WTC11 (cell line): ENCODE measurements around the gene MRPS9. TPM values are rescaled to one million over a fixed set of nuclear protein-coding genes. Genes with fewer than 3 reads are reported as not detected.

Source experiments
- ATAC-seq: fragments of 200-7000 bp; cut with Tn5 transposase; 2 replicates; pipeline ENCODE4 v1.10.0; 2021; ENCODE audit warnings: mild to moderate bottlenecking, moderate library complexity
- CTCF ChIA-PET: fragments of 300-600 bp; sonication (Branson Sonifier 250); formaldehyde crosslinking; loops from one replicate; lab custom pipeline; 2021; ENCODE audit warnings: antibody characterized with exemption; lab: Charles Lee
- POLR2A ChIA-PET: fragments of 350-600 bp; sonication (Branson Sonifier 250); formaldehyde crosslinking; loops from one replicate; lab custom pipeline; 2021; ENCODE audit warnings: antibody characterized with exemption; lab: Charles Lee
- DNase-seq: peaks from one replicate; pipeline ENCODE4 v3.0.0; 2021; ENCODE audit warnings: low spot score
- H3K27ac Mint-ChIP-seq: 2 replicates; pipeline ENCODE4 v1.8.0; 2021; ENCODE audit warnings: mixed read lengths
- H3K27me3 Mint-ChIP-seq: 2 replicates; pipeline ENCODE4 v1.8.0; 2021; ENCODE audit warnings: low read depth, mild to moderate bottlenecking, moderate library complexity, mixed read lengths
- H3K36me3 Mint-ChIP-seq: 2 replicates; pipeline ENCODE4 v1.8.0; 2021; ENCODE audit warnings: mixed read lengths
- H3K4me1 Mint-ChIP-seq: 2 replicates; pipeline ENCODE4 v1.8.0; 2022; ENCODE audit warnings: mixed read lengths
- H3K4me3 Mint-ChIP-seq: 2 replicates; pipeline ENCODE4 v1.8.0; 2021; ENCODE audit warnings: mild to moderate bottlenecking, moderate library complexity, mixed read lengths
- H3K9me3 Mint-ChIP-seq: 2 replicates; pipeline ENCODE4 v1.8.0; 2021; ENCODE audit warnings: mixed read lengths
- CREM ChIP-seq: sonication (generic); formaldehyde crosslinking; IDR thresholded peaks from 2 replicates; pipeline ENCODE4 v1.8.1; 2022; ENCODE audit warnings: mild to moderate bottlenecking, missing genetic modification reagents, moderate library complexity
- ESRRA ChIP-seq: sonication (generic); formaldehyde crosslinking; IDR thresholded peaks from 2 replicates; pipeline ENCODE4 v1.8.1; 2022; ENCODE audit warnings: mild to moderate bottlenecking, missing genetic modification reagents, borderline replicate concordance
- FOXJ3 ChIP-seq: sonication (generic); formaldehyde crosslinking; IDR thresholded peaks from 2 replicates; pipeline ENCODE4 v1.9.0; 2021; ENCODE audit warnings: missing genetic modification reagents, mild to moderate bottlenecking, borderline replicate concordance
- FOXK1 ChIP-seq: sonication (generic); formaldehyde crosslinking; IDR thresholded peaks from 2 replicates; pipeline ENCODE4 v1.8.0; 2022; ENCODE audit warnings: mild to moderate bottlenecking, moderate library complexity, missing genetic modification reagents
- KAT7 ChIP-seq: sonication (generic); formaldehyde crosslinking; IDR thresholded peaks from 2 replicates; pipeline ENCODE4 v1.8.1; 2023; ENCODE audit warnings: missing genetic modification reagents, mild to moderate bottlenecking, borderline replicate concordance
- OVOL2 ChIP-seq: fragments of 250-450 bp; sonication (Bioruptor Pico); IDR thresholded peaks from 2 replicates; pipeline ENCODE4 v1.9.0; 2021; ENCODE audit warnings: mild to moderate bottlenecking, borderline replicate concordance
- RORB ChIP-seq: fragments of 250-450 bp; sonication (Bioruptor Pico); IDR thresholded peaks from 2 replicates; pipeline ENCODE4 v1.9.0; 2021; ENCODE audit warnings: mild to moderate bottlenecking
- SOX15 ChIP-seq: fragments of 250-450 bp; sonication (Bioruptor Pico); IDR thresholded peaks from 2 replicates; pipeline ENCODE4 v1.9.0; 2021; ENCODE audit warnings: mild to moderate bottlenecking
- TCF7 ChIP-seq: sonication (generic); formaldehyde crosslinking; IDR thresholded peaks from 2 replicates; pipeline ENCODE4 v1.8.0; 2022; ENCODE audit warnings: mild to moderate bottlenecking, low read depth, missing genetic modification reagents, moderate library complexity
- TEAD1 ChIP-seq: sonication (generic); formaldehyde crosslinking; IDR thresholded peaks from 2 replicates; pipeline ENCODE4 v1.8.0; 2022; ENCODE audit warnings: mild to moderate bottlenecking, missing genetic modification reagents
- ZNF671 ChIP-seq: fragments of 250-450 bp; sonication (Bioruptor Pico); IDR thresholded peaks from 2 replicates; pipeline ENCODE4 v1.8.0; 2021; ENCODE audit warnings: mild to moderate bottlenecking
- total RNA-seq: library from RNA; stranded (reverse); gene quantifications from 3 replicates; pipeline ENCODE4 v1.2.3, GENCODE V29; 2021
- TF ChIP-seq, protein P1 (sequence below): sonication (generic); formaldehyde crosslinking; IDR thresholded peaks from 2 replicates; pipeline ENCODE4 v1.8.0; 2022; ENCODE audit warnings: mild to moderate bottlenecking, missing genetic modification reagents
- TF ChIP-seq, protein P2 (sequence below): sonication (generic); formaldehyde crosslinking; IDR thresholded peaks from 2 replicates; pipeline ENCODE4 v1.8.1; 2023; ENCODE audit warnings: mild to moderate bottlenecking, missing genetic modification reagents
- TF ChIP-seq, protein P3 (sequence below): sonication (generic); formaldehyde crosslinking; IDR thresholded peaks from 2 replicates; pipeline ENCODE4 v1.8.0; 2022; ENCODE audit warnings: mild to moderate bottlenecking, missing genetic modification reagents
- TF ChIP-seq, protein P4 (sequence below): fragments of 250-450 bp; sonication (Bioruptor Pico); IDR thresholded peaks from 2 replicates; pipeline ENCODE4 v1.8.0; 2021; ENCODE audit warnings: mild to moderate bottlenecking
- TF ChIP-seq, protein P5 (sequence below): sonication (generic); formaldehyde crosslinking; IDR thresholded peaks from 2 replicates; pipeline ENCODE4 v1.8.1; 2023; ENCODE audit warnings: mild to moderate bottlenecking, missing genetic modification reagents, moderate library complexity
- TF ChIP-seq, protein P6 (sequence below): sonication (generic); formaldehyde crosslinking; IDR thresholded peaks from 2 replicates; pipeline ENCODE4 v1.8.1; 2022; ENCODE audit warnings: missing genetic modification reagents, borderline replicate concordance

Gene MRPS9
- total RNA-seq, 1 experiment from 2014 or later, result 75.3 TPM

DNA sequence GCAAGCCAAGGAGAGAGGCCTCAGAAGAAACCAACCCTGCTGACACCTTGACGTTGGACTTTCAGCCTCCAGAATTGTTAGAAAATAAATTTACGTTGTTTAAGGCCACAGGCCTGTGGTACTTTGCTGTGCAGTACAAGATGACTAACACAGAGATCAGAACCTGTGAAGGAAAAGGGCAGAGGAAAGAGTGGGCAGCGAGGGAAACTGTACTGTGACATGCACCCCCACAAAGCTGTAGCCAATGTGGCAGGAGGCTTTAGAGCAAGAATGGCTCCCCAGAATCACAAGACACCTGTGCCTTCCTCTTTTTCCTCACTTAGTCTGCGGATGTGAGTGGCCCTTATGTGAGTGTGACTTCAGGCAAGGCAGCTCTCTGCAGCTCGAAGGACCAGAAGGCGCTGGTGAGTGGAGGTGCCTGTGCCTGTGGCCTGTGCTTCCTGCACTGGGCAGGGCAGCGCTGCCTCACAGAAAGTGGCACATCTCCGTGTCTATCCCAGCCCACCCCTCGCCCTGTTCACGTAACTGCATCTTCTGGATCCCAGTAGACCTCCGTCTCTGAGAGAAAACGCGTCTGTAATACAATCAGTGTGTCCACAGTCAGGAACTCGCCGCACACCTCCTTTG is 89.5 kb downstream of the MRPS9 start (continued):
- TF ChIP-seq, protein P1, sequence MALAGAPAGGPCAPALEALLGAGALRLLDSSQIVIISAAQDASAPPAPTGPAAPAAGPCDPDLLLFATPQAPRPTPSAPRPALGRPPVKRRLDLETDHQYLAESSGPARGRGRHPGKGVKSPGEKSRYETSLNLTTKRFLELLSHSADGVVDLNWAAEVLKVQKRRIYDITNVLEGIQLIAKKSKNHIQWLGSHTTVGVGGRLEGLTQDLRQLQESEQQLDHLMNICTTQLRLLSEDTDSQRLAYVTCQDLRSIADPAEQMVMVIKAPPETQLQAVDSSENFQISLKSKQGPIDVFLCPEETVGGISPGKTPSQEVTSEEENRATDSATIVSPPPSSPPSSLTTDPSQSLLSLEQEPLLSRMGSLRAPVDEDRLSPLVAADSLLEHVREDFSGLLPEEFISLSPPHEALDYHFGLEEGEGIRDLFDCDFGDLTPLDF, result no peak
- TF ChIP-seq, all 79 proteins: peak for 0

DNA sequence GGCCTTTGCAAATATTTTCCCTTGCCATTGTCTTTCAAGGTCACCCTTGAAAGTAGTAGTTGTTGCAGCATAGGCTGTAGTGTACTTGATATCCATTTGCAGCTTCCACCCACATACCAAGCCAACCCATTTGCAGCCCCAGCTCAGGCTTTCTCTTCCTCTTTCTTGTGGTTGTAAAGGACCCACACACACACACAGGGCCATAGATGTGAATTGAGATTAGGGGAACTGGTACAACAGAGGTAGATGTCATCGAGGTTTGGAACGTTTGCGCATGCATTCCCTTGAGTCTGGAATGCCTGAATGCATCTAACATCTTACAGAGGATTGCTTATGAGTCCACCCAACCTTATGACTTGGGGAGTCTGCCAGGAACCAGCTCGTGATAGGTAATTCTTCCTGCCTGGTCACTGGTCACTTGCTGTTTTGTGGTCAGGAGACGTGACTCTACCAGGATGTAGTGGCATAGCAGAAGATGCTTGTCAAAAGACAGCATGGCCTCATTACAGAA is 91.9 kb downstream of the MRPS9 start:
- CTCF ChIA-PET, result no interaction called here

DNA sequence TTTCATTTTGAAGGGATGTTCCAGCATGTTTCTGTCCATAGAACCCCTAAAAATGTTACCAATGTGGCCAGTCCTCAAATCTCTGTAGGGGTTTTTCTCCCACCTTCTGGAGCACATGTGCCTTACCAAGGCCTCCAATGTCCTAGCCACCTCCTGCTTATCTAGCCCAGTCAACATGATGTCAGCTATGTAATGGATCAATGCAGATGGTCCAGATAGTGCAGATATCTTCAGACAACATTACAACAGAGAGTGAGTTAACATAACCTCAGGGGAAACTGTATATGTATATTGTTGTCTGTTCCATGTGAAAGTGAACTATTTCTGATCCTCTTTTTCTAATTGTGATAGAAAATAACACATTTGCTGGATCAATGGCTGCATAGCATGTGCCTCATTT is 92.7 kb downstream of the MRPS9 start:
- Mint-ChIP-seq H3K9me3 (peaks cover 15% of the 10 kb centered on the region), H3K36me3 (peaks cover 6% of the 10 kb centered on the region; the same call in 1 of the 2 replicates), H3K4me3 (no peak overlapping the region), H3K27me3 (peaks cover 3% of the 10 kb centered on the region), H3K4me1 (peaks cover 6% of the 10 kb centered on the region), H3K27ac (no peak overlapping the region)
- ChIA-PET CTCF (no interaction called here), POLR2A (no interaction called here)
- TF ChIP-seq TCF7 (CRISPR knock-in tag) (no peak), TEAD1 (CRISPR knock-in tag) (no peak), SOX15 (CRISPR knock-in tag) (no peak), ESRRA (CRISPR knock-in tag) (no peak), ZNF671 (CRISPR knock-in tag) (no peak), RORB (CRISPR knock-in tag) (no peak), OVOL2 (no peak), FOXJ3 (CRISPR knock-in tag) (no peak), KAT7 (no peak)
- TF ChIP-seq, protein P2, sequence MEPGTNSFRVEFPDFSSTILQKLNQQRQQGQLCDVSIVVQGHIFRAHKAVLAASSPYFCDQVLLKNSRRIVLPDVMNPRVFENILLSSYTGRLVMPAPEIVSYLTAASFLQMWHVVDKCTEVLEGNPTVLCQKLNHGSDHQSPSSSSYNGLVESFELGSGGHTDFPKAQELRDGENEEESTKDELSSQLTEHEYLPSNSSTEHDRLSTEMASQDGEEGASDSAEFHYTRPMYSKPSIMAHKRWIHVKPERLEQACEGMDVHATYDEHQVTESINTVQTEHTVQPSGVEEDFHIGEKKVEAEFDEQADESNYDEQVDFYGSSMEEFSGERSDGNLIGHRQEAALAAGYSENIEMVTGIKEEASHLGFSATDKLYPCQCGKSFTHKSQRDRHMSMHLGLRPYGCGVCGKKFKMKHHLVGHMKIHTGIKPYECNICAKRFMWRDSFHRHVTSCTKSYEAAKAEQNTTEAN (CRISPR knock-in tag), result no peak
- TF ChIP-seq, protein P3, sequence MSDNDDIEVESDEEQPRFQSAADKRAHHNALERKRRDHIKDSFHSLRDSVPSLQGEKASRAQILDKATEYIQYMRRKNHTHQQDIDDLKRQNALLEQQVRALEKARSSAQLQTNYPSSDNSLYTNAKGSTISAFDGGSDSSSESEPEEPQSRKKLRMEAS, result no peak
- TF ChIP-seq, protein P4, sequence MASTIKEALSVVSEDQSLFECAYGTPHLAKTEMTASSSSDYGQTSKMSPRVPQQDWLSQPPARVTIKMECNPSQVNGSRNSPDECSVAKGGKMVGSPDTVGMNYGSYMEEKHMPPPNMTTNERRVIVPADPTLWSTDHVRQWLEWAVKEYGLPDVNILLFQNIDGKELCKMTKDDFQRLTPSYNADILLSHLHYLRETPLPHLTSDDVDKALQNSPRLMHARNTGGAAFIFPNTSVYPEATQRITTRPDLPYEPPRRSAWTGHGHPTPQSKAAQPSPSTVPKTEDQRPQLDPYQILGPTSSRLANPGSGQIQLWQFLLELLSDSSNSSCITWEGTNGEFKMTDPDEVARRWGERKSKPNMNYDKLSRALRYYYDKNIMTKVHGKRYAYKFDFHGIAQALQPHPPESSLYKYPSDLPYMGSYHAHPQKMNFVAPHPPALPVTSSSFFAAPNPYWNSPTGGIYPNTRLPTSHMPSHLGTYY, result no peak
- TF ChIP-seq, protein P5, sequence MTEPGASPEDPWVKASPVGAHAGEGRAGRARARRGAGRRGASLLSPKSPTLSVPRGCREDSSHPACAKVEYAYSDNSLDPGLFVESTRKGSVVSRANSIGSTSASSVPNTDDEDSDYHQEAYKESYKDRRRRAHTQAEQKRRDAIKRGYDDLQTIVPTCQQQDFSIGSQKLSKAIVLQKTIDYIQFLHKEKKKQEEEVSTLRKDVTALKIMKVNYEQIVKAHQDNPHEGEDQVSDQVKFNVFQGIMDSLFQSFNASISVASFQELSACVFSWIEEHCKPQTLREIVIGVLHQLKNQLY (CRISPR knock-in tag), result no peak
- DNase-seq (no peak), ATAC-seq (no peak)

More for the DNA sequence above, 91.9 kb downstream of the MRPS9 start:
- DNase-seq (no peak), ATAC-seq (no peak)
- Mint-ChIP-seq H3K27me3 (peaks cover 3% of the 10 kb centered on the region), H3K4me1 (peaks cover 10% of the 10 kb centered on the region), H3K9me3 (peaks cover 15% of the 10 kb centered on the region), H3K27ac (no peak overlapping the region), H3K4me3 (no peak overlapping the region), H3K36me3 (peaks cover 6% of the 10 kb centered on the region; the same call in 1 of the 2 replicates)
- POLR2A ChIA-PET, result no interaction called here
- TF ChIP-seq CREM (CRISPR knock-in tag), result no peak
- TF ChIP-seq FOXK1 (CRISPR knock-in tag), result no peak
- TF ChIP-seq TEAD1 (CRISPR knock-in tag), result no peak
- TF ChIP-seq, protein P6, sequence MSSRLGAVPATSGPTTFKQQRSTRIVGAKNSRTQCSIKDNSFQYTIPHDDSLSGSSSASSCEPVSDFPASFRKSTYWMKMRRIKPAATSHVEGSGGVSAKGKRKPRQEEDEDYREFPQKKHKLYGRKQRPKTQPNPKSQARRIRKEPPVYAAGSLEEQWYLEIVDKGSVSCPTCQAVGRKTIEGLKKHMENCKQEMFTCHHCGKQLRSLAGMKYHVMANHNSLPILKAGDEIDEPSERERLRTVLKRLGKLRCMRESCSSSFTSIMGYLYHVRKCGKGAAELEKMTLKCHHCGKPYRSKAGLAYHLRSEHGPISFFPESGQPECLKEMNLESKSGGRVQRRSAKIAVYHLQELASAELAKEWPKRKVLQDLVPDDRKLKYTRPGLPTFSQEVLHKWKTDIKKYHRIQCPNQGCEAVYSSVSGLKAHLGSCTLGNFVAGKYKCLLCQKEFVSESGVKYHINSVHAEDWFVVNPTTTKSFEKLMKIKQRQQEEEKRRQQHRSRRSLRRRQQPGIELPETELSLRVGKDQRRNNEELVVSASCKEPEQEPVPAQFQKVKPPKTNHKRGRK (CRISPR knock-in tag), result no peak
- no peak for TF ChIP-seq OVOL2
